ENCODE data around the gene CLIP2.

The CLIP2 gene

DNA sequence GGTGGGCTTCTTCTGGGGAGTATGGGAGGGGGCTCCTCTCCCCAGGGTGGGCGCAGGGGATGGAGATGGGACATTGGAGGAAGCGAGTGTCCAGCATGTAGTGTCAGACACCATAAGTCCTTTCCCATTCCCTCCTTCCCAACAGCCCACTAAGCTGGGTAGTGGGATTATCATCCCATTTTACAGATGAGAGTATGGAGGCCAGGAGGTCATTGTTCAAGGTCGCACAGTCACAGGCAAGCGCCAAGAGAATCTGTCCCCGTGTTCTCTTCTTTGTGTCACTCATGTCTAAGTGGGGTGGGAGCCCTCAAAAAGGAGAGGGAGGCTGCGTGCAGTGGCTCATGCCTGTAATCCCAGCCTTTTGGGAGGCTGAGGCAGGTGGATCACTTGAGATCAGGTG lies 64.8 kb downstream of the CLIP2 start:
- CTCF ChIA-PET: interaction anchor here (0.7 kb wide), 1 partner anchor 33 kb away, joined by 3 read pairs; no protein-coding TSS in a partner anchor
- no peak for DNase-seq (ENCODE audit: extremely low spot score)
- TF ChIP-seq ELF4 (IDR thresholded peaks at IDR 0.05): no peak
- POLR2A ChIA-PET: no interaction called here

DNA sequence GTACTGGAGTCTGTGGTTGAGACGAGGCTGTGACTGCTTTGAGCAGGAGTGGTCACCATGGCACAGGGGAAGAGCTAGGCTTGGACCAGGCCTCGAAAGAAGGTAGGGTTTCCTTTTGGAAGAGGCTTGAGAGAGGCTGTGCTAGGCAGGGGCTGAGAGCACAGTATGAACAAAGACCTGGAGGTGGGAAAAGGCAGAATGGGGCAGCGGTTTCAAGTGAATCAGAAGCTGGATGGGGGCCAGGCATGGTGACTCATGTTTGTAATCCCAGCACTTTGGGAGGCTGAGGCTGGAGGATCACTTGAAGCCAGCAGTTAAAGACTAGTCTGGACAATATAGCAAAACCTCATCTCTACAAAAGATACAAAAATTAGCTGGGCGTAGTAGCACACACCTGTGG lies 65.9 kb downstream of the CLIP2 start:
- TF ChIP-seq LEF1 (IDR thresholded peaks at IDR 0.05; ENCODE audit: borderline replicate concordance): no peak
- TF ChIP-seq FOXK2 (IDR thresholded peaks at IDR 0.05): no peak
- no peak for TF ChIP-seq TARDBP (IDR thresholded peaks at IDR 0.05)
- TF ChIP-seq CTBP1 (IDR thresholded peaks at IDR 0.05; ENCODE audit: borderline replicate concordance): no peak
- TF ChIP-seq FOXA1 (IDR thresholded peaks at IDR 0.05): no peak
- ChIA-PET CTCF (no interaction called here), POLR2A (no interaction called here)
- no peak for DNase-seq (ENCODE audit: extremely low spot score)

DNA sequence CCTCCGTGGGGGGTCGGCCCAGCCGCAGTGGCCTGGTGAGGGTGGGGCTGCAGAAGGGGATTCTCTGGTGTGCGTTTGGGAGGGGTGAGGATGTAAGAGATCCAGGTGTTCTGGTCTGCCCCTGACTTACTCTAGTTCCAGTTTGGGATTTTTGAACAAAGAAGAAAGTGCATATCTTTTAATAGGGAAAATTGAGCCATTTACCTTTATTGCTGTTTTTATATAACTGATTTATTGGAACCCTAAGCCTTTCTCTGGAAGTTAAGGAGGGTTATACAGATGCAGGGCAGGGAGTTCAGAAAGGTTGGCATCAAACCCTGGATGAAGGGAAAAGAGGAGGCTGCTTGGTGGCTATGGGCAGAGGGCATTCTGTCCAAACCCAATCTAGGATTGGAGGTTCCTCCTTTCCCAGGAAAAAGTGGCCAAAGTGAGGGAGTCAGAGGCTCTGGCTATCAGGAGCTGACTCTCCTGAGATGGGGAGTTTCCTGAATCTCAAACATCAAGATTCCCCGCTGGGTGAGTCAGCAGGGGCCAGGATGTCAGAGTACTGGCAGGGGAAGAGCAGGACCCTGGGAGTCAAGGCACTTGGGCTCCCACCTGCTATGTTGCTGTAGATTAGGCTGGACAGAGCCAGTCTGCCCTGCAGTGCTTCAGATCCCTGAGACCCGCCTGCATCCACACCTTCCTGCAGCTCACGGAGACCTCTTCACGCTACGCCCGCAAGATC lies 67.5 kb downstream of the CLIP2 start:
- no peak for DNase-seq (ENCODE audit: extremely low spot score)
- ChIA-PET POLR2A (no interaction called here), CTCF (no interaction called here)
- TF ChIP-seq SUZ12 (IDR thresholded peaks at IDR 0.05): no peak
- no peak for TF ChIP-seq TARDBP (IDR thresholded peaks at IDR 0.05)

DNA sequence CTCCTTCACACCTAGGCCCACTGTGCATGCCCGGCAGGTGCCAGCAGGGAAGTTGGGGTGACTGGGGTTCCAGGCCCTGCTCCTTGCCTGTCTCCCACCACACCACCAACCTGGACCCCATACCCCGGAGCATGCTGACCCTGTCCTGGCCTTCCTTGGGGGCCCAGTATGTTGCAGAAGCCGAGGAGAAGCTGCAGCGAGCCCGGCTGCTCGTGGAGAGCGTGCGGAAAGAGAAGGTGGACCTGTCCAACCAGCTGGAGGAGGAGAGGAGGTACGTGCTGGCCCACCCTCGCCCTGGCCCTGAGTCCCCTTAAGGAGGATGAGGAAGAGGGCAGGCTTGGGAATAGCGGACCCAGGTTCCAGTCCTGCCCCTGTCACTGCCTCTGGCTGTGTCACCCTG lies 70.8 kb downstream of the CLIP2 start:
- ChIA-PET POLR2A (no interaction called here), CTCF (no interaction called here)
- no peak for DNase-seq (ENCODE audit: extremely low spot score)
- TF ChIP-seq ZNF384 (IDR thresholded peaks at IDR 0.05) (no peak), TARDBP (IDR thresholded peaks at IDR 0.05) (no peak), CTBP1 (IDR thresholded peaks at IDR 0.05; ENCODE audit: borderline replicate concordance) (no peak), LEF1 (IDR thresholded peaks at IDR 0.05; ENCODE audit: borderline replicate concordance) (no peak), HDGF (IDR thresholded peaks at IDR 0.05; ENCODE audit: borderline replicate concordance) (no peak), FOXK2 (IDR thresholded peaks at IDR 0.05) (no peak), FOXM1 (IDR thresholded peaks at IDR 0.05; ENCODE audit: borderline replicate concordance) (no peak), SUZ12 (IDR thresholded peaks at IDR 0.05) (no peak), NFRKB (IDR thresholded peaks at IDR 0.05) (no peak), ELF4 (IDR thresholded peaks at IDR 0.05) (no peak), L3MBTL2 (conservative IDR thresholded peaks at IDR 0.05) (no peak), ARNT (IDR thresholded peaks at IDR 0.05) (no peak), SP1 (IDR thresholded peaks at IDR 0.05) (no peak), BHLHE40 (IDR thresholded peaks at IDR 0.05; ENCODE audit: borderline replicate concordance) (no peak), FOXA1 (IDR thresholded peaks at IDR 0.05) (no peak)
- TF ChIP-seq, protein P1, sequence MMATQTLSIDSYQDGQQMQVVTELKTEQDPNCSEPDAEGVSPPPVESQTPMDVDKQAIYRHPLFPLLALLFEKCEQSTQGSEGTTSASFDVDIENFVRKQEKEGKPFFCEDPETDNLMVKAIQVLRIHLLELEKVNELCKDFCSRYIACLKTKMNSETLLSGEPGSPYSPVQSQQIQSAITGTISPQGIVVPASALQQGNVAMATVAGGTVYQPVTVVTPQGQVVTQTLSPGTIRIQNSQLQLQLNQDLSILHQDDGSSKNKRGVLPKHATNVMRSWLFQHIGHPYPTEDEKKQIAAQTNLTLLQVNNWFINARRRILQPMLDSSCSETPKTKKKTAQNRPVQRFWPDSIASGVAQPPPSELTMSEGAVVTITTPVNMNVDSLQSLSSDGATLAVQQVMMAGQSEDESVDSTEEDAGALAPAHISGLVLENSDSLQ (IDR thresholded peaks at IDR 0.05): no peak

DNA sequence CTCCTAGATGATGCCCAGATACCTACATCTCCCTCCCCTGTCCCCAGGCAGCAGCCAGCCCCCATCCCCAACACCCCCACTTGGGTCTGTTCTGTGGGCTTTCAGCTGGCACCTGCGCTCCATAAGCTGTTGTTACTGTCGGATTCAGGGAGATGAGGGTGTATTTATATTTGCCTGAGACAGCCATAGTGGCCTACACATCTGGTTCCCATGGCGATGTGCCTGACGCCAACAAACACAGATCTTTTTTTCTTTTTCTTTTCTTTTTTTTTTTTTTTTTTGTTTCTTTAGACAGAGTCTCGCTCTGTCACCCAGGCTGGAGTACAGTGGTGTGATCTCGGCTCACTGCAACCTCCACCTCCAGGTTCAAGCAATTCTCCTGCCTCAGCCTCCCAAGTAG lies 73.1 kb downstream of the CLIP2 start:
- TF ChIP-seq TARDBP (IDR thresholded peaks at IDR 0.05) (no peak), ARNT (IDR thresholded peaks at IDR 0.05) (no peak), L3MBTL2 (conservative IDR thresholded peaks at IDR 0.05) (no peak), HDGF (IDR thresholded peaks at IDR 0.05; ENCODE audit: borderline replicate concordance) (no peak), NFRKB (IDR thresholded peaks at IDR 0.05) (no peak), SP1 (IDR thresholded peaks at IDR 0.05) (no peak), FOXA1 (IDR thresholded peaks at IDR 0.05) (no peak), ZNF384 (IDR thresholded peaks at IDR 0.05) (no peak), FOXM1 (IDR thresholded peaks at IDR 0.05; ENCODE audit: borderline replicate concordance) (no peak)
- POLR2A ChIA-PET: no interaction called here
- no peak for DNase-seq (ENCODE audit: extremely low spot score)
- CTCF ChIA-PET: no interaction called here

DNA sequence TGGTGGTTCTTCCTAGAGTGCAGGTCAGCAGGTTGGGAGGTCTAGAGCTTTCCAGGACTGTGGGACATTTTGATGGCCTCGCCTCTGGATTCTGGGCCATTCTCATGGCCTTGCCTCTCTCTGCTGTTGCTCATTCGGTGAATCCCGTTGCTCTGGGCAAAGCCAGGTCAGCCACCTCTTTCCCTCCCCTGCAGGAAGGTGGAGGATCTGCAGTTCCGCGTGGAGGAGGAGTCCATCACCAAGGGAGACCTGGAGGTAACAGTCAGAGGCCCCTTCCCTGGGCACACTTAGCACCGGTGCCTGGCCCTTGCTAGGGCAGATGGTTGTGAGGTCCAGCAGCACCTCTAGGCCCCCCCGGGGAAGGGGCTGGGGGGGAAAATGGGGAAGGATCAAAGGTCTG lies 74.9 kb downstream of the CLIP2 start:
- ChIA-PET POLR2A (no interaction called here), CTCF (no interaction called here)
- DNase-seq (ENCODE audit: extremely low spot score): peak; percentile 40
- TF ChIP-seq, protein P1 (IDR thresholded peaks at IDR 0.05): no peak
- TF ChIP-seq FOXM1 (IDR thresholded peaks at IDR 0.05; ENCODE audit: borderline replicate concordance) (no peak), BHLHE40 (IDR thresholded peaks at IDR 0.05; ENCODE audit: borderline replicate concordance) (no peak), ZNF384 (IDR thresholded peaks at IDR 0.05) (no peak), L3MBTL2 (conservative IDR thresholded peaks at IDR 0.05) (no peak), CTBP1 (IDR thresholded peaks at IDR 0.05; ENCODE audit: borderline replicate concordance) (no peak), LEF1 (IDR thresholded peaks at IDR 0.05; ENCODE audit: borderline replicate concordance) (no peak), SUZ12 (IDR thresholded peaks at IDR 0.05) (no peak), FOXK2 (IDR thresholded peaks at IDR 0.05) (no peak), NFRKB (IDR thresholded peaks at IDR 0.05) (no peak), TARDBP (IDR thresholded peaks at IDR 0.05) (no peak), ELF4 (IDR thresholded peaks at IDR 0.05) (no peak), SP1 (IDR thresholded peaks at IDR 0.05) (no peak), ARNT (IDR thresholded peaks at IDR 0.05) (no peak), HDGF (IDR thresholded peaks at IDR 0.05; ENCODE audit: borderline replicate concordance) (no peak), FOXA1 (IDR thresholded peaks at IDR 0.05) (no peak)

DNA sequence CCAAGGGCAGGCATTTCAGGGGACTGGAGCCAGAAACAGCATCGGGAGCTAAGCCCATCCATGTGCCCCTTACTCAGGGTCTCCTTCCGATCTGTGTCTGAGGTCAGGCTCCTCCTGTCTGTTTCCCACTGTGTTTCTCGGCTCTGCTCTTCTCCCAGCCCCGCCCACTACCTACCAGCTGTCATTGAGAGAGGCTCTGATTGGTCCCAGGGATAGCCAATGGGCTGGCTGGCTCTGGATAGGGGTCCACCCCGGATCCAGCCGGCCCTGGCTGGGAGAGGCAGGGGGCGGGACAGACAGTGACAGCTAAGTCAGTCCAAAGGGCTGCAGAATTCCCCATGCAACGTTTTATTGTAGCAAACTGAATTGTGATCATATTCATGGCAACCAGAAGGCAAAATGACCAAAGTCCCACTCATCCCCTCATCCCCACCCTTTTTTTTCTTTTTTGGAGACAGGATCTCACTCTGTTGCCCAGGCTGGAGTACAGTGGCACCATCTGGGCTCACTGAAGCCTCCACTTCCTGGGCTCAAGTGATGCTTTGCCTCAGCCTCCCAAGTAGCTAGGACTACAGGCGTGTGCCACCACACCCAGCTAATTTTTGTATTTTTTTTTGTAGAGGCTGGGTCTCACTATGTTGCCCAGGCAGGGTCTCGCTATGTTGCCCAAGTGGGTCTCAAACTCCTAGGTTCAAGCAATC lies 76.3 kb downstream of the CLIP2 start:
- no peak for TF ChIP-seq HDGF (IDR thresholded peaks at IDR 0.05; ENCODE audit: borderline replicate concordance)
- TF ChIP-seq, protein P1 (IDR thresholded peaks at IDR 0.05): peak; percentile 70
- peak; percentile 98 for DNase-seq (ENCODE audit: extremely low spot score)
- CTCF ChIA-PET: interaction anchor here (1.0 kb wide), 1 partner anchor 339 kb away, joined by 3 read pairs; no protein-coding TSS in a partner anchor
- POLR2A ChIA-PET: no interaction called here

Data from HEK293T (cell line).